D721Med (cell line): ENCODE measurements around the gene USP22.

Experiments
- DNase-seq: peaks from one replicate; pipeline ENCODE4 v3.0.0; 2011; ENCODE audit warnings: low spot score; ENCODE audit not compliant: insufficient read length
- FAIRE-seq: peaks from 2 replicates; lab custom pipeline; 2011; peaks lifted over from hg19 to GRCh38; lab: Jason Lieb, UNC
- TF ChIP-seq, protein P1 (sequence below): IDR thresholded peaks from 2 replicates; pipeline ENCODE4 v1.5.1; 2012; ENCODE audit warnings: mild to moderate bottlenecking, control low read depth; ENCODE audit not compliant: insufficient read depth; ENCODE audit errors: missing control alignments

USP22 gene

DNA sequence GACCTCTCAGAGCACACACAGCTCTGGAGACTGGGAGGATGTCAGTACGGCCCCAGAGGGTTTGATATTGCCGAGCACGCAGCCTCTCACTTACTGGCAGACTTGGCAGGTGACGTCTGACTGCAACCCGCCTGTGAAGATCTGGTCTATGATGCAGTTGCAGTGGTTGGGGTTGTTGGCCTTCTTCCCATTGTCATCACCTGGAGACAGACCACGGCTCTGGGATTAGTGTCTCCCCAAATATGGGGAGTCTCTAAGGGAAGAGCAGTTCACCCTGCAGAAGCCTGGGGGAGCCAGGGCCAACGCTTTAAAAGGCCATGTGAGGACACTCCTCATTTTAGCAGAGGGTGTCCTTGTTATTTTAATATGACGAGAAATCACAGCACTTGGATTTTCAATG lies 30.1 kb downstream of the USP22 start:
- DNase-seq, result no peak
- FAIRE-seq, result no peak
- TF ChIP-seq, protein P1, sequence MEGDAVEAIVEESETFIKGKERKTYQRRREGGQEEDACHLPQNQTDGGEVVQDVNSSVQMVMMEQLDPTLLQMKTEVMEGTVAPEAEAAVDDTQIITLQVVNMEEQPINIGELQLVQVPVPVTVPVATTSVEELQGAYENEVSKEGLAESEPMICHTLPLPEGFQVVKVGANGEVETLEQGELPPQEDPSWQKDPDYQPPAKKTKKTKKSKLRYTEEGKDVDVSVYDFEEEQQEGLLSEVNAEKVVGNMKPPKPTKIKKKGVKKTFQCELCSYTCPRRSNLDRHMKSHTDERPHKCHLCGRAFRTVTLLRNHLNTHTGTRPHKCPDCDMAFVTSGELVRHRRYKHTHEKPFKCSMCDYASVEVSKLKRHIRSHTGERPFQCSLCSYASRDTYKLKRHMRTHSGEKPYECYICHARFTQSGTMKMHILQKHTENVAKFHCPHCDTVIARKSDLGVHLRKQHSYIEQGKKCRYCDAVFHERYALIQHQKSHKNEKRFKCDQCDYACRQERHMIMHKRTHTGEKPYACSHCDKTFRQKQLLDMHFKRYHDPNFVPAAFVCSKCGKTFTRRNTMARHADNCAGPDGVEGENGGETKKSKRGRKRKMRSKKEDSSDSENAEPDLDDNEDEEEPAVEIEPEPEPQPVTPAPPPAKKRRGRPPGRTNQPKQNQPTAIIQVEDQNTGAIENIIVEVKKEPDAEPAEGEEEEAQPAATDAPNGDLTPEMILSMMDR, result no peak

DNA sequence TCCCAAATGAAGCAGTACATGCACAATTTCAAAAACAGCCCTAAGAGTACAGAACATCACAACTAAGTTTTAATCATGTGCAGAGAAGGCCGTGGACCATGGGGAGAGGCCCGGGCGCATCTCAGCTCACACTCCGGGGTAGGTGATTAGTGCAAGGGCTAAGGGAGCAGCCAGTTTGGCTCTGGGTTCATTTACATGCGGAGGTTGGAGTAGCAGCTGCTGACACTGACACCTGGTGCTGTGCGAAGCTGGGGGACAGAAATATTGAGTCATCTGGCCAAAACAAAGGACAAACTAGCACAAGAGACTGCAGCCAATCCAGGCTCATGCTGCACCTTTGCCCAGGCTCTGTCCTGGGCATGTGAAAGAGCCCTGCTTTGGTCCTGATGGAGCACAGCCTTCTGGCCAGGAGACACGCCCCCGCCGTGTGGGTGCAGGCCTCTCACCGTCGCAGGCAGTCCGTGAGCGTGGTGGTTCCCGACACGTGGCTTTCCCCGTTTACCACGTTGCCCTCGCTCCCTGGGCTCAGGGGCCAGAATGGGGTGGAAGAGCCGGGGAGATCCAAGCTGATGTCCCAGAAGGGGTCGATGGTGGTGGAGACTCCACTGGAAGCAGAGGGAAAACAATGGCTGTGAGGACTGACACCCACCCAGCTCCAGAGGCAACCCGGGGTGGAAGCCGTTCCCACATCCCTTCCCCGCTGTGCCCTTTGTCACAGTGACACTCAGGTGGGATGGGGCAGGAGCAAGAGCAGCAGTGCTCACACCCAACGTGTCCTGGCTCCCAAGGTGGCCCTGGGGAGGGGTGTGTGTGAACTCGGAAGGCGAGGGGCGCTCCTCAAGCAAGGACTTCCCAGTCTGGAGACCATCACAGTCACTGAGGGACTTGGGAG lies 31.9 kb downstream of the USP22 start:
- TF ChIP-seq, protein P1, result no peak
- FAIRE-seq, result no peak
- DNase-seq, result no peak

- FAIRE-seq (no peak), DNase-seq (no peak)
- TF ChIP-seq, protein P1, result no peak
Measured at GRCh38 chr17:21008992-21009671, 33.7 kb downstream of the USP22 start.

DNA sequence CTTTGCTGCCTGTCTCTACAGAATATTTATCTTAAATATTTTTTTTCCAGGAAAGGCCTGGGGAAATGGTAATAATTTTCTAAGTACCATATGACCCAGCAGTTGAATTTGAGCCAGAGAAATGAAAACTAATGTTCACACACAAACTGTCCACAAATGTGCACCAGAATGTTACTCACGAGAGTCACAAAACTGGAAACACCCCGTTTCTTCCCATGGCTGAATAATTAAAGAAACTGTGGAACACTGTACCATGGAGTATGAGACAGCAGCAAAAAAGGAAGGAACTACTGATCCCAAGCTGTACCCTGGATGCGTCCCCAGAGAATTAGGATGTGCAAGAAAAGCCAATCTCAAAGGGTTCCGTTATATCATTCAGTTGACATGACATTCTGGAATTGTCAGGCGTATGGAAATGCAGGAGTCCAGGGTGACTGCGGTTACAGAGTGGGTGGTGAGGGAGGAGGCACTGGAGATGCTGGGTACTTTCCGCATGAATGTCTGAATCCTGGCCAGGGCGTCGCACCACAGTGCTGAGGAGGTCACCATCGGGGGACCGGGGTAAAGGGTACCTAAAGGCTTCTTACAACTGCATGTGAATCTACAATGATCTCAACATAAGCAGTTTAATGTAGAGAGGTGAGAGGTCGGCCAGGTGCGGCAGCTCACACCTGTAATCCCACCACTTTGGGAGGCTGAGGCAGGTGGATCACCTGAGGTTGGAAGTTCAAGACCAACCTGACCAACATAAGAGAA lies 34.5 kb downstream of the USP22 start:
- DNase-seq (no peak), FAIRE-seq (no peak)

DNA sequence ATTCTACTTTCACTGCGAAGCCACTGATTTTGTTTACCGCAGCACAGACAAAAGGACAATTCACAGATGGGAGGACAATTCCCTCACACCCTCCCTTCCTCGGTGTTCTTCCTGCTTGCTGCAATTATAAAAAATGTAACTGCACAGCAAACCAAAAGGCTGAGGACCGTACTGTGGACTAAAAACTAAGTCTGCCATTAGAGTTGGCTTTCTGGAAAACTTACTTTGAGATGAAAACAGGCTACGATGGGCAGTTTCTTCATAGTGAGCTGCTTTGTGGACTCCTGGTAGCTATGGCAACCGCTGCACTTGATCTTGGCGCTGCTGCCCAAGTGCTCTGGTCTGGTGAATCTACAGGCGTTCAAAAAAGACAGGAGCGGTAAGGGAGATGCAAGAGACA lies 35.2 kb downstream of the USP22 start:
- FAIRE-seq, result no peak
- DNase-seq, result no peak
- TF ChIP-seq, protein P1, result no peak

More for the DNA sequence above, 34.5 kb downstream of the USP22 start:
- TF ChIP-seq, protein P1, result no peak

- no peak for FAIRE-seq
- no peak for DNase-seq
- TF ChIP-seq, protein P1, result no peak
Measured at GRCh38 chr17:21005803-21006202, 37.0 kb downstream of the USP22 start.
